Esophagus muscularis mucosa (tissue), 4 donors: Measurements from ENCODE around the gene KIF16B. TPM values are rescaled to one million over a fixed set of nuclear protein-coding genes. Genes with fewer than 3 reads are reported as not detected.

Experiments used
- DNase-seq: peaks from one replicate; pipeline ENCODE4 v3.0.0-alpha.2; 2017; ENCODE audit errors: extremely low spot score
- H3K27ac ChIP-seq, 4 donors: fragments of 200-600 bp; sonication (generic); replicated peaks in 1 of 4; 1 replicate in 3 of 4; 2 replicates in 1 of 4; pipeline ENCODE4 v1.5.1; 2016 to 2019; ENCODE audit warnings: mild to moderate bottlenecking in 1 of 4
- H3K27me3 ChIP-seq, 4 donors: fragments of 200-600 bp; sonication (generic); one replicate each; pipeline versions ENCODE4 v1.5.1 to v1.6.0; 2016 to 2019
- H3K36me3 ChIP-seq, 4 donors: fragments of 200-600 bp; sonication (generic); one replicate each; pipeline ENCODE4 v1.5.1; 2016 to 2019
- H3K4me1 ChIP-seq, 4 donors: fragments of 200-600 bp; sonication (generic); one replicate each; pipeline ENCODE4 v1.5.1; 2016 to 2019
- H3K4me3 ChIP-seq, 4 donors: fragments of 200-600 bp; sonication (generic); 1 replicate in 2 of 4; 2 replicates in 2 of 4; pipeline ENCODE4 v1.5.1; 2016 to 2019; ENCODE audit warnings: mild to moderate bottlenecking in 4 of 4, moderate library complexity in 1 of 4
- H3K9me3 ChIP-seq, 4 donors: fragments of 200-600 bp; sonication (generic); 1 replicate in 3 of 4; 2 replicates in 1 of 4; pipeline ENCODE4 v1.5.1; 2016 to 2019
- EP300 ChIP-seq: sonication (generic); formaldehyde crosslinking; IDR thresholded peaks from one replicate; pipeline ENCODE4 v1.6.1; 2017; ENCODE audit warnings: antibody characterized with exemption
- POLR2A ChIP-seq: fragments of 450-650 bp; IDR thresholded peaks from one replicate; pipeline ENCODE4 v1.6.1; 2017; ENCODE audit warnings: antibody characterized with exemption, moderate library complexity, mild to moderate bottlenecking, low read depth
- POLR2AphosphoS5 ChIP-seq, 2 donors: sonication (generic); formaldehyde crosslinking; IDR thresholded peaks; one replicate each; pipeline ENCODE4 v1.6.1; 2017; ENCODE audit warnings: antibody characterized with exemption in 2 of 2
- WGBS: methylation state at CpG from one replicate; pipeline ENCODE4 v1.1.5; 2018; 5-methylcytosine and 5-hydroxymethylcytosine counted together
- intact Hi-C: fragments of 100-400 bp; cut with DNase I; formaldehyde crosslinking; loops from one replicate; pipeline ENCODE4 v1.15.1; 2023
- total RNA-seq, 4 donors: library from RNA; depleted of rRNA; stranded (reverse); fragments of >200 nt; gene quantifications; one replicate each; pipeline versions ENCODE4 v1.1.0 to v1.2.1, GENCODE V29; 2016
- TF ChIP-seq, protein P1 (sequence below), 3 experiments: fragments of 200-600 bp in 2 of 3; fragments of 450-650 bp in 1 of 3; sonication (generic) in 2 of 3; IDR thresholded peaks; one replicate each; pipeline ENCODE4 v1.5.1; 2017 to 2019; ENCODE audit warnings: antibody characterized with exemption in 3 of 3, mild to moderate bottlenecking in 2 of 3, moderate library complexity in 1 of 3

Gene KIF16B
- total RNA-seq, 4 donors from 2014 or later, result 15.4 to 21.1 (median 19.3) TPM

DNA sequence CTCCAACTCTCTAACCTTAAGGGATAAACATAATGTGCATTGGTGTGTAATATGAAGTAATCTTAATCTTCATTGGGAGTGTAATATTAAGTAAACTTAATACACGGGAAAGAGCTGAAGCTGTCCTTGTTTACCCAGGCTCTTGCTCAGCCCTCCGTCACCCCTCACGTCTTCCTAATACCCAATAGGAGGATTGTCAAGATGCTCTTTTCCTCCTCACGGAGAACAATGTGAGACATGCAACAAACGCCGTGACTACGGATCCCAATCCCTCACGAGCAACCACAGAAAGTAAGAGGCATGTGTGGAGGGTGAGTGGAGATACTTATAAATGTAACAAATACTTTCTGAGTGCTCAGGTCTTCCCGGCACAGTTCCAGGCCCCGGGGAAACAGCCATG is 11.0 kb downstream of the KIF16B start:
- intact Hi-C loops, result no loop called here
- TF ChIP-seq POLR2A (no peak), POLR2AphosphoS5 (IDR thresholded peaks at IDR 0.05) (no peak), EP300 (no peak)
- TF ChIP-seq, protein P1, sequence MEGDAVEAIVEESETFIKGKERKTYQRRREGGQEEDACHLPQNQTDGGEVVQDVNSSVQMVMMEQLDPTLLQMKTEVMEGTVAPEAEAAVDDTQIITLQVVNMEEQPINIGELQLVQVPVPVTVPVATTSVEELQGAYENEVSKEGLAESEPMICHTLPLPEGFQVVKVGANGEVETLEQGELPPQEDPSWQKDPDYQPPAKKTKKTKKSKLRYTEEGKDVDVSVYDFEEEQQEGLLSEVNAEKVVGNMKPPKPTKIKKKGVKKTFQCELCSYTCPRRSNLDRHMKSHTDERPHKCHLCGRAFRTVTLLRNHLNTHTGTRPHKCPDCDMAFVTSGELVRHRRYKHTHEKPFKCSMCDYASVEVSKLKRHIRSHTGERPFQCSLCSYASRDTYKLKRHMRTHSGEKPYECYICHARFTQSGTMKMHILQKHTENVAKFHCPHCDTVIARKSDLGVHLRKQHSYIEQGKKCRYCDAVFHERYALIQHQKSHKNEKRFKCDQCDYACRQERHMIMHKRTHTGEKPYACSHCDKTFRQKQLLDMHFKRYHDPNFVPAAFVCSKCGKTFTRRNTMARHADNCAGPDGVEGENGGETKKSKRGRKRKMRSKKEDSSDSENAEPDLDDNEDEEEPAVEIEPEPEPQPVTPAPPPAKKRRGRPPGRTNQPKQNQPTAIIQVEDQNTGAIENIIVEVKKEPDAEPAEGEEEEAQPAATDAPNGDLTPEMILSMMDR (IDR thresholded peaks at IDR 0.05), result no peak
- Histone ChIP-seq H3K9me3 (no peaks in the 10 kb centered on the region), H3K27ac (no peak overlapping the region), H3K4me1 (peaks cover 0 to 8% (median 0%) of the 10 kb centered on the region in 4 donors), H3K4me3 (no peak overlapping the region), H3K27me3 (no peaks in the 10 kb centered on the region), H3K36me3 (no peaks in the 10 kb centered on the region)
- WGBS, result 90% methylated on average over 10 of the region's 10 CpGs
- no peak for DNase-seq

DNA sequence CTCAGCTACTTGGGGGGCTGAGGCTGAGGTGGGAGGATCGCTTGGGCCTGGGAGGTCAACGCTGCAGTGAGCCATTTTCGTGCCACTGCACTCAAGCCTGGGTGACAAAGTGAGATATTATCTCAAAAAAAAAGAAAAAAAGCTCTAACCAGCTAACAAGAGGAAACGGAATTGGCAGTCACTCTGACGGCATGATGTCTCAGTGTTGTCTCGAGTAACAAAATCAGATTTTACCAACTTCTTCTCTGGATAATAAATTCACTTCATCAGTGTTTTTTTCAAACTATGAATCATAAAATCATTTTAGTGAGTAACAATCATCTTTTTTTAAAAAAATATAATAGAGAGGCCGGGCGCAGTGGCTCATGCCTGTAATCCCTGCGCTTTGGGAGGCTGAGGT is 12.6 kb downstream of the KIF16B start:
- no peak overlapping the region for H3K4me3 ChIP-seq
- H3K27me3 ChIP-seq, result no peaks in the 10 kb centered on the region
- H3K9me3 ChIP-seq, result no peaks in the 10 kb centered on the region
- H3K36me3 ChIP-seq, result no peaks in the 10 kb centered on the region
- intact Hi-C loops, result no loop called here
- peaks cover 0 to 17% (median 10%) of the 10 kb centered on the region in 4 donors for H3K4me1 ChIP-seq
- no peak overlapping the region for H3K27ac ChIP-seq
- WGBS, result 92% methylated on average over 9 of the region's 9 CpGs
- no peak for TF ChIP-seq POLR2A
- TF ChIP-seq, protein P1 (IDR thresholded peaks at IDR 0.05), result no peak
- TF ChIP-seq EP300, result no peak
- no peak for TF ChIP-seq POLR2AphosphoS5 (IDR thresholded peaks at IDR 0.05)
- no peak for DNase-seq

DNA sequence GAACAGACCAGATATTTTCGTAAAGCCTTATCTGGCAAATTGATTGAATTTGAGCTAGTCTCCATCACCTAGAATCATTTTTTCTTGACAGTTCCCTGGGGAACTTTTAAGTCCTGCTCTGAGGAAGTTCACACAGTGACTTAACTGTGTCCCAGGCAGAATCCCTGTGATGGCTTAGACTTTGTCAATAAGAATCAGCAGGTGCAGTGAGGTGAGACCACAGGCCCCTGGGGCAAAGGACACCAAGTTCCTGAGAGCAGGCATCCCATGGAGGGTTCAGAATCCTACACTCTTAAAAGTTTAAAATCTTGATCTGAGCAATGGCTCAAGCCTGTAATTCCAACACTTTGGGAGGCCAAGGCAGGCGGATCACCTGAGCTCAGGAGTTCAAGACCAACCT is 13.0 kb downstream of the KIF16B start:
- 93% methylated on average over 2 of the region's 2 CpGs for WGBS
- Histone ChIP-seq H3K9me3 (no peaks in the 10 kb centered on the region), H3K4me3 (no peak overlapping the region), H3K27me3 (no peaks in the 10 kb centered on the region), H3K4me1 (peaks cover 2 to 19% (median 13%) of the 10 kb centered on the region in 4 donors), H3K36me3 (no peaks in the 10 kb centered on the region), H3K27ac (no peak overlapping the region)
- TF ChIP-seq EP300 (no peak), POLR2AphosphoS5 (IDR thresholded peaks at IDR 0.05) (no peak), POLR2A (no peak)
- TF ChIP-seq, protein P1 (IDR thresholded peaks at IDR 0.05), result no peak
- no peak for DNase-seq
- intact Hi-C loops, result no loop called here

DNA sequence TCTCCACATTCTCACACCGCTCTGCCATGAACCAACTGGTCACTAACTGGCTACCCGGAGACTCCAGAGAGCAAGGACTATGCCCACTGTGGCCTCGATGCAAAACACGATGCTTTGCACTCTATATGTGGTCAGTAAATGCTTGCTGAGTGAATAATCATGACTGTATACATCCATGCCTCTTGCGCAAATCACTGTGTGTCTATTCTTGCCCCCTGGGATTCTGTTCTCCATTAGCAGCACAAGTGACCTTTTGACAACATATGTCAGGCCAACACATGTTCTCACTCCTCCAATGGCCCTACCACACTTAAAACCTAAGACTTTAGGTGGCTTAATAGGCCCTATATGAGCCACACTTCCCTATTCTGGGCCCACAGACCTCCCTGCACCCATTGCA is 16.9 kb downstream of the KIF16B start:
- intact Hi-C loops, result no loop called here
- Histone ChIP-seq H3K4me3 (no peak overlapping the region), H3K27me3 (no peaks in the 10 kb centered on the region), H3K4me1 (peaks cover 3 to 25% (median 24%) of the 10 kb centered on the region in 4 donors), H3K9me3 (no peaks in the 10 kb centered on the region), H3K36me3 (no peaks in the 10 kb centered on the region), H3K27ac (no peak overlapping the region)
- TF ChIP-seq POLR2AphosphoS5 (IDR thresholded peaks at IDR 0.05) (no peak), EP300 (no peak), POLR2A (no peak)
- TF ChIP-seq, protein P1 (IDR thresholded peaks at IDR 0.05), result no peak
- no peak for DNase-seq
- WGBS, result 89% methylated on average over 5 of the region's 5 CpGs

DNA sequence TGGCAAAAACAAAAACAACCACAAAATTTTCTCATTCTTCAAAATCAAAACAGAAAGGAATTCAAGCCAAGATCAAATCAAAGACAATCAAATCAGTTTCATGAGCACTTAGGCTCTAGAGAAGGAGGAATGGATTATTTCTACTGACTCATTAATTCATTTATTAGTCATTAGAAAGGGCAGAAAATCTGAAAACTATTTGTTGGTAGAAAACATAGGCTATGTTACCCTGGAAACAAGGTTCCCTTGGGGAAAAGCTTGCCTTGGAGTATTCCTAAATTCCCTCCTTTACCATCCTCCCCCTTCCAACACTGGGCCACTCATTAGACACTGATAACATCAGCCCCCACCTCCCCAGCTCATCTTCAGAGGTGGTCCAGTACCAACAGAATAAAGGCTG is 17.5 kb downstream of the KIF16B start:
- Histone ChIP-seq H3K27me3 (no peaks in the 10 kb centered on the region), H3K9me3 (no peaks in the 10 kb centered on the region)

More for the DNA sequence above, 17.5 kb downstream of the KIF16B start:
- DNase-seq, result no peak
- H3K27ac ChIP-seq, result no peak overlapping the region
- no peak for TF ChIP-seq POLR2AphosphoS5 (IDR thresholded peaks at IDR 0.05)
- no peak for TF ChIP-seq POLR2A
- TF ChIP-seq, protein P1 (IDR thresholded peaks at IDR 0.05), result no peak
- TF ChIP-seq EP300, result no peak
- intact Hi-C loops, result no loop called here
- peaks cover 3 to 25% (median 23%) of the 10 kb centered on the region in 4 donors for H3K4me1 ChIP-seq
- H3K4me3 ChIP-seq, result no peak overlapping the region
- H3K36me3 ChIP-seq, result no peaks in the 10 kb centered on the region
